ENCODE measurements around the gene STXBP6. TPM values are rescaled to one million over a fixed set of nuclear protein-coding genes. Genes with fewer than 3 reads are reported as not detected.

STXBP6 gene
- total RNA-seq, 2 experiments from 2014 or later, result not detected

GRCh38 chr14:24815543-24815942, 234.4 kb downstream of the STXBP6 start:
- peaks cover 57% of the 10 kb centered on the region for H3K27me3 Mint-ChIP-seq
- intact Hi-C loops (cut with DNase I, micrococcal nuclease), result no loop called here
- H3K27ac ChIP-seq (ENCODE audit: low read depth in 1 of 2, low read length in 2 of 2), result no peak overlapping the region
- POLR2A ChIA-PET, result no interaction called here
- H3K36me3 ChIP-seq (ENCODE audit: insufficient read depth, low read length), result no peaks in the 10 kb centered on the region
- CTCF ChIA-PET, result no interaction called here
- H3K9me3 Mint-ChIP-seq, result no peaks in the 10 kb centered on the region
- no peak for ATAC-seq (ENCODE audit: poor library complexity)
- H3K4me3 ChIP-seq (ENCODE audit: low read length), result no peak overlapping the region
- DNase-seq, result no peak
- no peak overlapping the region for H3K27ac Mint-ChIP-seq
- H3K9me3 ChIP-seq (ENCODE audit: control insufficient read depth in 1 of 2, insufficient read depth in 1 of 2, low read length in 2 of 2), result no peaks in the 10 kb centered on the region
- no peaks in the 10 kb centered on the region for H3K36me3 Mint-ChIP-seq (ENCODE audit: low read depth)
- H3K4me1 ChIP-seq (ENCODE audit: insufficient read depth, low read length), result no peaks in the 10 kb centered on the region
- no peaks in the 10 kb centered on the region for H3K4me1 Mint-ChIP-seq (ENCODE audit: low read depth)
- H3K27me3 ChIP-seq (ENCODE audit: control insufficient read depth in 1 of 2, insufficient read depth in 2 of 2, low read length in 2 of 2), result peaks cover 0 to 5% of the 10 kb centered on the region in 2 experiments
- TF ChIP-seq, protein P1, sequence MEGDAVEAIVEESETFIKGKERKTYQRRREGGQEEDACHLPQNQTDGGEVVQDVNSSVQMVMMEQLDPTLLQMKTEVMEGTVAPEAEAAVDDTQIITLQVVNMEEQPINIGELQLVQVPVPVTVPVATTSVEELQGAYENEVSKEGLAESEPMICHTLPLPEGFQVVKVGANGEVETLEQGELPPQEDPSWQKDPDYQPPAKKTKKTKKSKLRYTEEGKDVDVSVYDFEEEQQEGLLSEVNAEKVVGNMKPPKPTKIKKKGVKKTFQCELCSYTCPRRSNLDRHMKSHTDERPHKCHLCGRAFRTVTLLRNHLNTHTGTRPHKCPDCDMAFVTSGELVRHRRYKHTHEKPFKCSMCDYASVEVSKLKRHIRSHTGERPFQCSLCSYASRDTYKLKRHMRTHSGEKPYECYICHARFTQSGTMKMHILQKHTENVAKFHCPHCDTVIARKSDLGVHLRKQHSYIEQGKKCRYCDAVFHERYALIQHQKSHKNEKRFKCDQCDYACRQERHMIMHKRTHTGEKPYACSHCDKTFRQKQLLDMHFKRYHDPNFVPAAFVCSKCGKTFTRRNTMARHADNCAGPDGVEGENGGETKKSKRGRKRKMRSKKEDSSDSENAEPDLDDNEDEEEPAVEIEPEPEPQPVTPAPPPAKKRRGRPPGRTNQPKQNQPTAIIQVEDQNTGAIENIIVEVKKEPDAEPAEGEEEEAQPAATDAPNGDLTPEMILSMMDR (IDR thresholded peaks at IDR 0.05), result no peak
- H3K4me3 Mint-ChIP-seq, result no peak overlapping the region

- Mint-ChIP-seq H3K36me3 (ENCODE audit: low read depth) (no peaks in the 10 kb centered on the region), H3K4me1 (ENCODE audit: low read depth) (no peaks in the 10 kb centered on the region), H3K27me3 (peaks cover 62% of the 10 kb centered on the region), H3K27ac (no peak overlapping the region), H3K4me3 (no peak overlapping the region), H3K9me3 (no peaks in the 10 kb centered on the region)
- ATAC-seq (ENCODE audit: poor library complexity) (no peak), DNase-seq (no peak)
- intact Hi-C loops (cut with DNase I, micrococcal nuclease), result no loop called here
- CTCF ChIA-PET, result no interaction called here
- no peaks in the 10 kb centered on the region for H3K36me3 ChIP-seq (ENCODE audit: insufficient read depth, low read length)
- no peaks in the 10 kb centered on the region for H3K4me1 ChIP-seq (ENCODE audit: insufficient read depth, low read length)
- H3K9me3 ChIP-seq (ENCODE audit: control insufficient read depth in 1 of 2, insufficient read depth in 1 of 2, low read length in 2 of 2), result no peaks in the 10 kb centered on the region
- no peak overlapping the region for H3K27ac ChIP-seq (ENCODE audit: low read depth in 1 of 2, low read length in 2 of 2)
- POLR2A ChIA-PET, result no interaction called here
- H3K27me3 ChIP-seq (ENCODE audit: control insufficient read depth in 1 of 2, insufficient read depth in 2 of 2, low read length in 2 of 2), result peaks cover 0 to 5% of the 10 kb centered on the region in 2 experiments
- TF ChIP-seq, protein P1 (IDR thresholded peaks at IDR 0.05), result no peak
- no peak overlapping the region for H3K4me3 ChIP-seq (ENCODE audit: low read length)
Observed at GRCh38 chr14:24814944-24815343, 235.0 kb downstream of the STXBP6 start.

DNA sequence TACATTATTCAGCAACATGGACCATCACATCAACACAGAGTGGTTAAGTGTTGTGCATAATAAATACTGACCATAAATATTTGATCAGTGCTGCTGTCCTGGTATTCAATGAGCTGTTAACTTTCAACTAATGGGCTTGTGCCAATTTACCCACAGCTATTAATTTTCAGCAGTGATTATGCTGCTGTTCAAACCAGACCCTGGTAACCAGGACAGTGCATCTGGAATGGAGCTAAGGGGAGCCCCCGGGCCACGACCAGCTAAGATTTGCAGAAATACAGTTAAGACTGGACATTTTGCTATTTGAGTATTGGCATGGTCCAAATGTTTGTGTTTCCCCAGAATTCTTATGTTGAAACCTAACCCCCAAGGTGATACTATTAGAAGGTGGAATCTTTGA, 235.6 kb downstream of the STXBP6 start:
- POLR2A ChIA-PET, result no interaction called here
- H3K27me3 Mint-ChIP-seq, result peaks cover 64% of the 10 kb centered on the region
- no peak overlapping the region for H3K27ac Mint-ChIP-seq
- no peaks in the 10 kb centered on the region for H3K36me3 ChIP-seq (ENCODE audit: insufficient read depth, low read length)
- H3K9me3 Mint-ChIP-seq, result no peaks in the 10 kb centered on the region
- DNase-seq, result no peak
- H3K4me3 Mint-ChIP-seq, result no peak overlapping the region
- H3K4me1 ChIP-seq (ENCODE audit: insufficient read depth, low read length), result no peaks in the 10 kb centered on the region
- CTCF ChIA-PET, result no interaction called here
- no peak overlapping the region for H3K27ac ChIP-seq (ENCODE audit: low read depth in 1 of 2, low read length in 2 of 2)
- H3K4me1 Mint-ChIP-seq (ENCODE audit: low read depth), result no peaks in the 10 kb centered on the region
- H3K4me3 ChIP-seq (ENCODE audit: low read length), result no peak overlapping the region
- peaks cover 0 to 5% of the 10 kb centered on the region in 2 experiments for H3K27me3 ChIP-seq (ENCODE audit: control insufficient read depth in 1 of 2, insufficient read depth in 2 of 2, low read length in 2 of 2)
- H3K36me3 Mint-ChIP-seq (ENCODE audit: low read depth), result no peaks in the 10 kb centered on the region
- ATAC-seq (ENCODE audit: poor library complexity), result no peak
- TF ChIP-seq, protein P1 (IDR thresholded peaks at IDR 0.05), result no peak
- intact Hi-C loops (cut with DNase I, micrococcal nuclease), result no loop called here
- H3K9me3 ChIP-seq (ENCODE audit: control insufficient read depth in 1 of 2, insufficient read depth in 1 of 2, low read length in 2 of 2), result no peaks in the 10 kb centered on the region

Measured in CD4-positive, alpha-beta T cell (primary cell).